Suprapubic skin (tissue), 4 donors: ENCODE measurements around the gene PITX2. TPM values are rescaled to one million over a fixed set of nuclear protein-coding genes. Genes with fewer than 3 reads are reported as not detected.

Source experiments
- DNase-seq, 2 donors: peaks; one replicate each; pipeline ENCODE4 v3.0.0-alpha.2; 2019; ENCODE audit warnings: low spot score in 2 of 2
- H3K27ac ChIP-seq: fragments of 200-600 bp; sonication (generic); one replicate; pipeline ENCODE4 v1.5.1; 2019
- H3K27me3 ChIP-seq: fragments of 200-600 bp; sonication (generic); one replicate; pipeline ENCODE4 v1.5.1; 2019
- H3K36me3 ChIP-seq: fragments of 200-600 bp; sonication (generic); one replicate; pipeline ENCODE4 v1.5.1; 2019
- H3K4me1 ChIP-seq: fragments of 200-600 bp; sonication (generic); one replicate; pipeline ENCODE4 v1.5.1; 2019
- H3K4me3 ChIP-seq: fragments of 200-600 bp; sonication (generic); one replicate; pipeline ENCODE4 v1.5.1; 2019; ENCODE audit warnings: mild to moderate bottlenecking
- H3K9me3 ChIP-seq: fragments of 200-600 bp; sonication (generic); one replicate; pipeline ENCODE4 v1.5.1; 2019
- EP300 ChIP-seq: sonication (generic); formaldehyde crosslinking; IDR thresholded peaks from one replicate; pipeline ENCODE4 v1.6.1; 2017; ENCODE audit warnings: antibody characterized with exemption
- POLR2A ChIP-seq, 2 donors: fragments of 450-650 bp; IDR thresholded peaks; one replicate each; pipeline ENCODE4 v1.6.1; 2017; ENCODE audit warnings: antibody characterized with exemption in 2 of 2, mild to moderate bottlenecking in 2 of 2, moderate library complexity in 2 of 2
- POLR2AphosphoS5 ChIP-seq, 3 donors: sonication (generic); formaldehyde crosslinking; IDR thresholded peaks; one replicate each; pipeline ENCODE4 v1.6.1; 2017; ENCODE audit warnings: antibody characterized with exemption in 3 of 3
- WGBS: methylation state at CpG from one replicate; pipeline ENCODE4 v1.1.5; 2018; 5-methylcytosine and 5-hydroxymethylcytosine counted together
- total RNA-seq, 4 donors: library from RNA; depleted of rRNA; stranded (reverse); fragments of >200 nt; gene quantifications; one replicate each; pipeline ENCODE4 v1.1.0, GENCODE V29; 2016
- TF ChIP-seq, protein P1 (sequence below), 2 donors: fragments of 200-600 bp in 1 of 2; fragments of 450-650 bp in 1 of 2; sonication (generic) in 1 of 2; IDR thresholded peaks; one replicate each; pipeline ENCODE4 v1.5.1; 2016 to 2019; ENCODE audit warnings: antibody characterized with exemption in 2 of 2, mild to moderate bottlenecking in 1 of 2, moderate library complexity in 1 of 2

Gene PITX2
- total RNA-seq, 4 donors from 2014 or later: 0.48 to 8.3 (median 4.1) TPM

DNA sequence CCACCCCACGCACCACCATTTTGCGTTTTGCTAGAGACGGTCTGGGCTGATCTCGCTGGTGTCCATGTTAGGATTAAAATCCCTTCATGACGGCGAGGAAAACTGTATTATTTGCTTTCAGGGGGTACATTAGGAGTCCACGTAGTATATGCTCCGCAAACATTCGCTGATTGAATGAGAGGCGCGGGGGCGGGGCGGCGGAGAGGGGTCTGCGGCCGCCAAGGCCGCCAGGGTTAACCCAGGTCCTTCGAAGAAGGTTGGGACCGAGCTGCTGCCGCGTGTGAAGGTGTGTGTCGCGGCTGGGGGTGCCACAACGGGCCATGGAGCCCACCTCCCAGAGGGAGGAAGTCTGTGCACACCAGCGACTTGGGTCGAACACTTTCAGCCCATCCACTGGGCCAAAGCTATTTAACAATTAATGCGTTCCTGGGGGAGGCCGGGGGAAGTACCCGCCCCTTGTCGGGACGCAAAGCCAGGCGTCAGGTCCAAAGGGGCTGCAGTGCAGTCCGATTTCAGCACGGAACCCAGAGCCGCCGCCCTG, 6.4 kb upstream of the PITX2 start:
- Histone ChIP-seq H3K36me3 (no peaks in the 10 kb centered on the region), H3K9me3 (no peaks in the 10 kb centered on the region), H3K27ac (no peak overlapping the region), H3K4me3 (no peak overlapping the region), H3K4me1 (peaks cover 23% of the 10 kb centered on the region), H3K27me3 (peaks cover 99% of the 10 kb centered on the region)
- TF ChIP-seq EP300 (no peak), POLR2AphosphoS5 (IDR thresholded peaks at IDR 0.05) (no peak), POLR2A (IDR thresholded peaks at IDR 0.05) (no peak)
- TF ChIP-seq, protein P1, sequence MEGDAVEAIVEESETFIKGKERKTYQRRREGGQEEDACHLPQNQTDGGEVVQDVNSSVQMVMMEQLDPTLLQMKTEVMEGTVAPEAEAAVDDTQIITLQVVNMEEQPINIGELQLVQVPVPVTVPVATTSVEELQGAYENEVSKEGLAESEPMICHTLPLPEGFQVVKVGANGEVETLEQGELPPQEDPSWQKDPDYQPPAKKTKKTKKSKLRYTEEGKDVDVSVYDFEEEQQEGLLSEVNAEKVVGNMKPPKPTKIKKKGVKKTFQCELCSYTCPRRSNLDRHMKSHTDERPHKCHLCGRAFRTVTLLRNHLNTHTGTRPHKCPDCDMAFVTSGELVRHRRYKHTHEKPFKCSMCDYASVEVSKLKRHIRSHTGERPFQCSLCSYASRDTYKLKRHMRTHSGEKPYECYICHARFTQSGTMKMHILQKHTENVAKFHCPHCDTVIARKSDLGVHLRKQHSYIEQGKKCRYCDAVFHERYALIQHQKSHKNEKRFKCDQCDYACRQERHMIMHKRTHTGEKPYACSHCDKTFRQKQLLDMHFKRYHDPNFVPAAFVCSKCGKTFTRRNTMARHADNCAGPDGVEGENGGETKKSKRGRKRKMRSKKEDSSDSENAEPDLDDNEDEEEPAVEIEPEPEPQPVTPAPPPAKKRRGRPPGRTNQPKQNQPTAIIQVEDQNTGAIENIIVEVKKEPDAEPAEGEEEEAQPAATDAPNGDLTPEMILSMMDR (IDR thresholded peaks at IDR 0.05): no peak
- DNase-seq: no peak
- 40% methylated on average over 29 of the region's 36 CpGs for WGBS

DNA sequence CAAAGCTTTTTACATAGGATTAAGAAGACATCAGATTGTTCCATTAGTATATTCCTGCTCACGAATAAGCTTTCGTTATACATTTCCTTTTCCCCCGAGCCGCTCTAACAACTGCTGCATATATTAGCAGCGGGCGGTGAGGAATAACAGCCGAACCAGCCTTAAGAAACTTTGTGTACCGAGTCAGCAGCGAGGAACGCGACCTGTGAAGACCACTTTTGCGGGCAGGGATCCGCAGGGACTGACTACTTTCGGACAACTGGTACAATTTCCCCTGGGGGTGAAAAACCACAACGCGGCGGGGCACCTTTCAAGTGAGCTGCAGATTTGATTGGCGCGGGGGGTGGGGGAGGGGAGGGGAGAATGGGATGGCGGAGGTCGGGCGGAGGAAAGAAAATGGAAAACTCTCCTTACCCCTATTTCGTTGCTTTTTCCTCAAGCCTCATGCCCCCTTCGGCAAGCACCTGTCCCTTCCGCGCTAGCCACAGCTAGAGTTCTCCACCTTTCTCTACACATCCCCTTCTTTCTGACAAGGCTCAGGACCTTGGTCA, 5.9 kb upstream of the PITX2 start:
- 43% methylated on average over 26 of the region's 26 CpGs for WGBS
- Histone ChIP-seq H3K4me3 (no peak overlapping the region), H3K36me3 (no peaks in the 10 kb centered on the region), H3K4me1 (peaks cover 23% of the 10 kb centered on the region), H3K9me3 (no peaks in the 10 kb centered on the region), H3K27ac (no peak overlapping the region), H3K27me3 (peaks cover 99% of the 10 kb centered on the region)
- no peak for TF ChIP-seq POLR2AphosphoS5 (IDR thresholded peaks at IDR 0.05)
- TF ChIP-seq, protein P1 (IDR thresholded peaks at IDR 0.05): no peak
- TF ChIP-seq EP300: no peak
- TF ChIP-seq POLR2A (IDR thresholded peaks at IDR 0.05): no peak
- no peak for DNase-seq

DNA sequence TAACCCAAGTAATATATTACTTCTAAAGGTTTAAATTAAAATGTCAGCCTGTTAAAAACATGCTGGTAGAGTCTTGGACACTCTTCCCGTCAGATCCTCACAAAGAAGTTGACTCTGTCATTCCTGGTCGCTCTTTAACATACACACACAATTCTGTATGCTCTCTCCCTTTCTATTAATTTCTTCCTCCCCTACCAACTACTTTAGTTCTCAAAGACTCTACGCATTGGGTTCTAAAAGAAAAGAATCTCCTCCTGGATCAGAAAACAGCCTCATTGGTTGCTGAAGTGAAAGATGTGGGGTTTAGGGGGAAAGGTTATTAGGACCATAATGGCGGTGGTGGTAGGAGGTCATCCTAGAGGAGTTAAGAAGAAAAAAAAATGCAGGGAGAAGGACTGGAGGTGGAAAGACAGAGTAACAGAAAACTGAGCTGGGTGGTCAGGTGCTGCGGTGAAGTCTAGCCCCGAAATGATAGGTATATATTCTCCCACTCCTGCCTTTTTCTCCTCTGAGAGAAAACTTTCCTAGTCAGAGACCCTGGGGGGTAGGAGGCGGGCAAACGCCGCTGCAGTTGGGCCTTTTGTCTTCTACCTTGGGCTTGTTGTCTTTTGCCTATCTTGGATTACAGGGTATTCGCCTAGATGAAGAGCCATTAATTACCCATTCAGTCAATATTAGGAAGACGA, 5.2 kb upstream of the PITX2 start:
- Histone ChIP-seq H3K9me3 (no peaks in the 10 kb centered on the region), H3K27me3 (peaks cover 99% of the 10 kb centered on the region), H3K4me1 (peaks cover 21% of the 10 kb centered on the region), H3K27ac (no peak overlapping the region), H3K4me3 (no peak overlapping the region), H3K36me3 (no peaks in the 10 kb centered on the region)
- no peak for TF ChIP-seq POLR2A (IDR thresholded peaks at IDR 0.05)
- no peak for TF ChIP-seq POLR2AphosphoS5 (IDR thresholded peaks at IDR 0.05)
- no peak for TF ChIP-seq EP300
- TF ChIP-seq, protein P1 (IDR thresholded peaks at IDR 0.05): no peak
- DNase-seq: no peak
- WGBS: 54% methylated on average over 11 of the region's 11 CpGs

DNA sequence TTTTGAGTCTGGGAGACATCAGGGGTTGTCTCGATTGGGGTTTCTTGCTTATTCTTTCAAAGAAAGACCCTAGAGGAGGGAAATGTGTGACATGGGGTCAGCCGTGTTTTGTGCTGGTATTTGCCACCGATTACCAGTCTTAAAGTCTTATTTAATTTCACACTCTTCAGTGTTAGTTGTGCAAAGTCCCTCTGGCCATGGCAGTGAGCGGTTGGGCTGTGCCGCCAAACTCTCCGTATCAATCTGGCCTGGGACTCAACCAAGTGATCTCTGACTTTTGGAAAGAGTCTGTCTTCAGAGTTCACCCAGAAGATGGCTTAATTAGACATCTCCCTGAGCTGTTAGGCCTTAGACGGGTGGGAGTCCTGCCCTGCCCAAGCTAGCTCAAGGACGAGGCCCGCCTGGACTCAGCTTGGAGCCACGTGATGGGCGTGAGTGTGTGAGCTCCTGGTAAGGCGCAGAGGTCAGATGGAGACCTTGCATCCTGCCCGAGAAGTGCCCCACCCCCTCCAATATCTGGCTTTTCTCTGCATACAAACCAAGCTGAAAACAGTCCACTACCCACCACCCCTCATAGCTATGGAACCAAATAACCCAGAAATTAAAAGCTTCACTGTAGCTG, 3.8 kb upstream of the PITX2 start:
- Histone ChIP-seq H3K4me1 (peaks cover 20% of the 10 kb centered on the region), H3K4me3 (no peak overlapping the region), H3K27ac (no peak overlapping the region), H3K36me3 (no peaks in the 10 kb centered on the region), H3K9me3 (no peaks in the 10 kb centered on the region), H3K27me3 (peaks cover 99% of the 10 kb centered on the region)
- 61% methylated on average over 13 of the region's 13 CpGs for WGBS
- TF ChIP-seq, protein P1 (IDR thresholded peaks at IDR 0.05): no peak
- no peak for TF ChIP-seq POLR2A (IDR thresholded peaks at IDR 0.05)
- no peak for TF ChIP-seq POLR2AphosphoS5 (IDR thresholded peaks at IDR 0.05)
- TF ChIP-seq EP300: no peak
- no peak for DNase-seq

DNA sequence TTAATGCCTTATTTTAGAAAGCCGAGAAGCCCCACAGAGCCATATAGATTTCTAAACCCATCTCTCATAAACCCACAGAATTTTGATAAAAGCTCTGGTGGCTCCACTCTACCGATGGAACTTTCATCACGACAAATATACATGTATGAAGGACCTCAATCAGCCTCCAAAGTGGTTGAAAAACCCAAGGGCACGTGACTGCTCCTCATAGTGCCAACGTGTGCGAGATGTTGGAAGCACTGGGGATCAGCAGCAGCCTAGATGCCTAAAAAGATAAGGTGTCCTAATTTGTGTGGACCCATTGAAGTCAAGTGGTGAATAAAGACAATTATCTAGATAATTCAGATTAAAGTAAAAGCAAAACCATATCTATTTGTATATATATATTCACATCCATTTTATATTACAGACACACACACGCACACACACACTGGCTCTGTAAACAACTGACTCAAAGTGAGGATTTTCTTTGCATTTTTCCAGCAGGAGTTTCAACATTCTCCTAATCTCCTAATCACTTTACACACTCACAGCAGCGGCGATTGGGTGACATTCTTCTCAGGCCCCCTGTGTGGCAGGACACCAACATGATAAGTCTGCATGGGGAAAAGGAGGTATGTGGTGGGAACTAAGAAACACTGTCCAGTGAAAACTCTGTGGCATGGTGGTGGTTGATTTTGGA, 2.8 kb upstream of the PITX2 start:
- no peak for DNase-seq
- WGBS: 63% methylated on average over 9 of the region's 9 CpGs
- no peaks in the 10 kb centered on the region for H3K36me3 ChIP-seq
- H3K27ac ChIP-seq: no peak overlapping the region
- no peak overlapping the region for H3K4me3 ChIP-seq
- TF ChIP-seq POLR2AphosphoS5 (IDR thresholded peaks at IDR 0.05) (no peak), EP300 (no peak), POLR2A (IDR thresholded peaks at IDR 0.05) (no peak)
- TF ChIP-seq, protein P1 (IDR thresholded peaks at IDR 0.05): no peak
- peaks cover 99% of the 10 kb centered on the region for H3K27me3 ChIP-seq
- no peaks in the 10 kb centered on the region for H3K9me3 ChIP-seq
- peaks cover 25% of the 10 kb centered on the region for H3K4me1 ChIP-seq
